ENCODE data around the gene INCA1. TPM values are rescaled to one million over a fixed set of nuclear protein-coding genes. Genes with fewer than 3 reads are reported as not detected.

INCA1 gene
- polyA plus RNA-seq, 1 donor, result 8.8 TPM

DNA sequence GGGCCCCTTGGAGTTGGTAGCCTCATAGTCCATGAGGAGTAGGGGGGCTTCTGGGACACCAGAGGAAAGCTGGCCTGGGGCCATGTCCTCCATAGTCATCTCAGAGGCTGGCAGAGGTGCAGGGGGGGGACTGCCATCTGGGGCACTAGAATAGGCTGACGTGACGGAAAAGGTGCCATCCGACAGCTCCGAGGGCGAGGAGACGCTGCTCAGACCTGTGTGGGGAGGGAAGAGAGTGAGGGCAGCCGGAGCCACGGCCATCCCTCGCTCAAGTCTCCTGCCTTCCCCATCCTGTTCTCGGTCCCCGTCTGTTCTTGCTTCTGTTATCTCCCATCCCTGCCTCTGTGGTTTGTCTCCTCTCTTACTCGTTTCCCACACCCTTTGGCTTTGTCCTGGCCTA is 25.0 kb downstream of the INCA1 start:
- no peak for DNase-seq

DNA sequence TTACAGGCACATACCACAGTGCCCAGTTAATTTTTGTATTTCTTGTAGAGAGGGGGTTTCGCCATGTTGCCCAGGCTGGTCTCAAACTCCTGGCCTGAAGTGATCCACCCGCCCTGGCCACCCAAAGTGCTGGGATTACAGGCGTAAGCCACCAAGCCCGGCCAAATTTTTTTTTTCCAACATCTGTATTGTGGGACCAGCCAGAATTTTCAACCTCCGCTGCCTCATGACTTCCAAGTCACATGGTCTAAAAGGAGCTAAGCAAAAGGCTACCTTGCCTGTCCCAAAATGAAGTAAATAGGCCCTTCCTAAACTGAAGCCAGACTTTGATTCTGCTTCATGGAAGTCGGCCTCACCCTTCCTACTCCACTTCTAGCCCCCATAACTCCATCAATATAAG is 25.5 kb downstream of the INCA1 start:
- no peak for DNase-seq

DNA sequence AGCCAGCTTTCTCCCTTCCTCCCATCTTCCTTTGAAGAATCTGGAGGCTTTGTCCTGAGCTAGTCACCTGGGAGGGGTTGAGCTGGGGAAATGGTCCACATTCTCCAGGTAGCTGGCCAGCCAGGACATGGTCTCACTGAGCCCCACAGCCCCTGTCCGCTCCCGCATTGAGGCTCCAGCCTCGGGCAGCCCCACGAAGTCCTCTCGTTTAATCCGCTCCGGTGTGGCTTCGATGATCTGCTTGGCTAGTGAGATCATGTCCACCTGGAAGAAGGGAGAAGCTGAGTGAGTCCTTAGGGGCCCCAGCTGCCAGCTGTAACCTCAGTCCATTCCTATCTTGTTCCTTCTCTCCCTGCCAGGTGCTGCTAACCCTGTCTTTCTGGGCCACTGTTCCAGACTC is 27.0 kb downstream of the INCA1 start:
- DNase-seq, result no peak

DNA sequence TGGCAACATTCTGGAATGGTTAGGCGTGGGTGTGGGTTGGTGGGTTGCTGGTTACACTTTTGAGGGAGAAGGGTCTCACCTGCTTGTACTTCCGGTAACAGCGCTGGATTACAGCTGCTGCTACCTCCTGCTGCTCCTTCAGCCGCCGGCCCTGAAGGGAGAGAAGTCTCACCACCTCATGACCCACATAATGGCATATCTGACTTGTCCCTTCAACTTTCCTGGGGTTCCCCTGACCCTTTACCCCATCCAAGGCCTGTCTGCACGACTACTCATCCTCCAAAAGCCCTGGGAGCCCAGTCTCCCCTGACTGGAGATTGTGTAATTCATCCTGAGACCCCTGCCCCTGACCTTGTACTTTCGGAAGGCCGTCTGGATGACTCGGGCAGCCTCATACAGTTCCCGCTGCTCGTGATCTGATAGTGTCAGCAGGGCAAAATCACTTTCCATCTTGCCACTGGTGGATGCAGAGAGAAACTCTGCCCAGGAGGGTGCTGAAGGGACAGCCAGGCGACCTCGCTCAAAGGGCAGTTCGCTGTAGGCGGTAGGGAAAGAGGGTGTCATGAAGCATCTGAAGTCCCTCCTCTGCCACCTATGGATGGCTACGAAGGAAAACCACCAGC is 27.7 kb downstream of the INCA1 start:
- no peak for DNase-seq

DNA sequence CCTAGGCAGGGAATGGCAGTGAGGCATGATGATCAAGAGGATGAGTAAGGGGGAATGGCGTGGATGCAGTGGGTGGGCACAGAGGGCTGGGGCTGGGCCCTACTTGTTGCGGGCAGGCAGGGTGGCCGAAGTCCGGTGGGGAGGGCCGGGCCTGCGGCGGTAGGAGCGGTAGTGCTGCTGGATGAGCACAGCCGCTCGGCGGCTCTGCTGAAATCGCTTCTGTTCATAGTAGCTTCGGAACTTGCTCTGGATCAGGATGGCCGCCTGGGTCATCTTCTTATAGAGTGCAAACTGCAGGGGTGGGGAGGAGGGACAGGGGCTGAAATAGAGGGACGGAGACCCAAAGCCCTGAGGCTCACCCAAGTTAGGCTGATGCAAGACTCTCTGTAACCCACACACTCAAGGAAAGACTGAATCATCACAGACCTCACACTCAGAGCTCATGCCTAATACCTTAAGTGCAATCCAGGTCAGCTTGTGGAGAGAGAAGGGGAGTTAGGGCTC is 28.2 kb downstream of the INCA1 start:
- no peak for DNase-seq

DNA sequence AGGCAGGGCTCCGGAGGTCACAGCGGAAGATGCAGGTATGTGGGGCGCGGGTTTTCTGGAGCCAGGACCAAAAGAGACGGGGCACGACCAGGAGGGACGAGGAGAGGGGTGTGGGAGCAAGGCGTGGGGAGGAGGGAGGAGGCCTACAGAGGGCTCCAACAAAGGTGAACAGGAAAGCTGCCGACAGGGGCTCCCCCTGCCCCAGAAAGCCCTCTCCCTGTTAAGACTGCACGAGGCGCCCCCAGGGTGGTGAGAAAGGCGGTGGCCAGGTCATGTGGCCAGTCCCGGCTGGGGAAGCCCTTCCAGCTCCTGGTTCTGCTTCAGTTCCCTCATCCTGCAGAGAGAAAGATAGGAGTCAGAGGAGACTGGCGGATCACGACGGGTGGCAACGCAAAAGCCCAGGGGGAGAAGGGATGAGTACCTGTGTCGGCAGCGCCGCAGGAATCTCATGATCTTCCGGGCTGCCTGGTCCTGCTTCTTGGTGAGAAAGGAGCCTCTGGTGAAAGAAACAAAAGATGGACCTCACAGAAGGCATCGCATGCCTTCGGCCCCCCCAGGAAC is 28.8 kb downstream of the INCA1 start:
- DNase-seq, result no peak

DNA sequence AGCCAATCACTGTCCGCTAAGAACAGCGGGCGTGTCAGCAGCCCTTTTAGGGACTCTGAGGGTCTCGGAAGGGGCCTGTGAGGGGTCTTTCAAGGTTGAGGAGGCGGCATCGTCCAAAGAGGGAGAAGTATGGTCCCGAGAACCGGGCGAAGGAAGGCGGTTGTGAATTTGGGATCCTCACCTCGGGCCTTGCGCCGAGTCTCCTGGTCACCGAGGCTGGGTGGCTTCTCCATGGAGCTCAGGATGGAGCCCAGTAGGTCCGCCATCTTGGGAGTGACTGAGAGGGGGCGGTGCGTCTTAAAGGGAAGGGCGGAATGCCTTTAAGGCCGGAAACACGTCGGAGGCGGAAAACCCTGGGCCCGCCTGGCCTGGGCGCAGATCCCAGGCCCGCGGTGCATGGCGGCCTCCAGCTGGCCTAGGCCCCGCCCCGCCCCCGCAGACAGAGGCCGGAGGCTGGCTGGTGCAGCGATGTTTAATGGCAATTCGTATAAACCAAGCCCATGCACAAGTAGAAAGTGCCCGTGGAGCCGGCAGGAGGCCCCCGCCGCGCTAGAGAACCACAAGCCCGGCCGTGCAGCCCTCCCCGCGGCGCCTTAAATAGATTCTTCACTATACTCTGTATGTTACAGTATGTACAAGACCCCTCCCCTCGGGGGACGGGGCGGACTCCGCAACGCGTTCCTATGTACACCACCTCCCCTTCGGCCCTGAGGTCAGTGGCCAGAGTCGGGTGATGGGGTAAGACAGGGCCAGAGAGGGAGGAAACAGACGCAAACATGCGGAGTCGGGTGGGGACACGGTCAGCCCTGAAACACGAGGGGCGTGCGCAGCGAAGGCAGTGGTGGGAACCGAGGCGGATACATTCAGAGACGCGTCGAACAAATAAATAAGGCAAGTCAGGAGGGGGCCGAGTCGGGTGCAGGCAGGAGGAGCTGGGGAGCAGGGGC is 29.5 kb downstream of the INCA1 start, which contains the start of gene SPAG7:
SPAG7 (minus strand) TSS at position 279 of the 947 bp plus-strand sequence; CDS start at position 266, 13 bp downstream.
- peak; percentile 97 for DNase-seq

DNA sequence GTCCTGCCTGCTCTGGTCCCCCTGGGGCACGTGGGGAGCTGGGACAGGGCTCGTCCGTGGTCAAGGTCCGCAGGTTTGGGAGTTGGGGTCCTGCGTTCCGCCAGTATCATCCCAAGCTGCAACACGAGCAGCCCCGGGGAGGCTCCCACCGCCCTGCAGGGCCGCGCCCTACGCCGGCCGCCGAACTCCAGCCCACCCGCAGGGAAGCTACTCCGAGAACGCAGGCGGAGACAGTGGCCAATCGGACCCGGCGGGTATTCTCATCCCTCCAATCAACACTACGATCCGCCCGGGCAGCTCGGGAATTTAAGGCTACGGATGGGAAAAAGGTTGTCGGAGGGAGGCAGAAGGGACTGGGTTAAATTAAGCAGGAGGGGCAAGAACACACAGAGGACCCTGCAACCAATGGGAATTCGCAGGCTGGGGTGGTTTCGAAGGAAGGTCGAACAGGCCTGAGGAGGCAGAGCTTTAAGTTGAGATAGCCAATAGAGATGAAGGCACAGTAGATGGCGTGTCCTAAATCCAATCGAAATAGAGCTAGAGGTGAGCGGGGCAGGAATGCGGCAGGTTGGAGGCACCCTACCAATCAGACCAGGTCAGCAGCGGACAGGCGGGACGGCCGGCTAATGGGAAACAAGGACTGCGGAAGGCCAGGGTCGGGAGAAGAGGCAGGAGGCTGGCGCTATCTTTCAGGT is 30.3 kb downstream of the INCA1 start:
- DNase-seq, result peak; percentile 99

DNA sequence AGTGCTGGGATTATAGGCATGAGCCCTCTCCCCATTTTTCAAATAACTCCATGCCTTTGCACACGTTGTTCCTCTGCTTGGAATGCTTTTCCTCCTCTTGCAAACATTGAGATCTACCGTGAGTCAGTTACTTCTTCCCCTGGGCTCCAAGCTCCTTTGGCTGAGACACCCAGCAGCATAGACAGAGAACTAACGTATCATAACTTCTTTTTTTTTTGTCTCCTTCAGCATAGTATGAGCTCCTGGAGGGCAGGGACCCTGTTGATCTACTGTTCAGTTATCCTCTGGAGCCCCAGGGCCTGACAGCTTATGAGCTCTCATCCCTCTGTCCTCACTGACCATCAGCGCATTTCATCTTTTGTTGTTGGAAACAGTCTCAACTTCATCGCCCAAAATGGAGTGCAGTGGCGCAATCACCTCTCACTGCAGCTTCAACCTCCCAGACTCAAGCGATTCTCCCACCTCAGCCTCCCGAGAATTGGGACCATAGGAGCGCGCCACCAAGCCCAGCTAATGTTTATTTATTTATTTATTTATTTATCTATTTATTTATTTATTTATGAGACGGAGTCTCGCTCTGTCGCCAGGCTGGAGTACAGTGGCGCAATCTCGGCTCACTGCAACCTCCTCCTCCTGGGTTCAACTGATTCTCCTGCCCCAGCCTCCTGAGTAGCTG is 31.9 kb downstream of the INCA1 start:
- no peak for DNase-seq

DNA sequence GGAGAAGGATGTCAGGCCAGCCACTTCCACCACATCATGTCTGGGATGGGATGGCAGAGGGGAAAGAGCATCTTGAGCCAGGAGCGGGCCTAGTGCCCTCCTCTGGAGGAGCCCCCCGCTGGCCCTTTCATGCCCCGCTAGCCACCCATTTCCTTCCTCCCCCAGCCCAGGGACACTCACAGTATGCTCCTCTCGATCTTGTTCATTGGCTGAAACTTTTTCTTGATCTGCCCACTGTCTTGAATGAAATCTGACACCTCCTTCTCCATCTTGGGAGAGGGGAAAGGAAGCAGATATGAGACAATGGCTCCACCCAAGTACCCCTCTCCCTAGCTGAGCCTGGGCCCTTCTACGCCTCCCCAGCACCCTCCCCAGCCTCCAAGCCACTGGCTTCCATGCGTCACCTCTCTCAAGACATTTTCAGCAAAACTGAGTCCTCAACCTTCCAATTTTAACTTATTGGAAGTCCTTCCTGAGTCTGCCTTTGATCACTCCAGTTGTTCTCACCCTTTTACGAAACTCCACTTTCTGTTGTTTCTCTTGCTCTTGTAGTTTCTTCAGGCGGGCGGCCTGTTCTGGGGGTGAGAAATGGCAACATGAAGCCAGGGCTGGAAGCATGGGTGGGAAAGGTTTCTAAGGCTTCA is 36.9 kb downstream of the INCA1 start:
- no peak for DNase-seq

DNA sequence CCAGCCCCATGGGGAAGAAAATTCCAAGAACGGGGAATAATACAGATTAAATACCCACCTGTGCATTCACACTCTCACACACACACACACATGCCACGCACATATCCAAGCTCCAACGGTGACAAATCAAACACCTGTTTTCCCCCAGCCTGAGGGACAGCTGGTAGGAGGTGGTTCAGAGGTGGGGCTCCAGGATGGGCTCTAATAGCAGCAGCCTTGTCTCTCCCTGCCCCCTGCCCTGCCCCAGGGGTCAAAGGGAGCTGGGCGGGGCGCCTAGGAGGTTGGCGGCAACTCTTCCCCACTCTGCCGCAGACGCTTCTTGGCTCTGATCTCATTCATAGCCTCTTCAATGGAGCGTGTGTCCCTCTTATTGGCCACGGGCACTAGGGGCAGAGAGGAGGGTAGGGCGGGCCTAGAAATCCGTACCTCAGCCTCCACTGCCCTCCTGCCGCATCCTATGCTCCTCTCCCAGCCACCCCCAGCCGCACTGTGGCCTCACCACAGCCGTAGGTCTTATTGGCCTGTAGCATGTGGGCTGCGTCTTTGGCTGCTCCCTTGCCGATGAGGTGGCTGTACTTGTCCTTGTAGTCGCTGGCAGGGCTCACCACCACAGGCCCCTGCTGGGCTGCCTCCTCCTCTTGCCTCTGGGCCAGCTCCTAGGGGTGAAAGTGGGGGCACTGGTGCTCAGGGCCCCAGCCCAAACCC is 37.9 kb downstream of the INCA1 start:
- no peak for DNase-seq

DNA sequence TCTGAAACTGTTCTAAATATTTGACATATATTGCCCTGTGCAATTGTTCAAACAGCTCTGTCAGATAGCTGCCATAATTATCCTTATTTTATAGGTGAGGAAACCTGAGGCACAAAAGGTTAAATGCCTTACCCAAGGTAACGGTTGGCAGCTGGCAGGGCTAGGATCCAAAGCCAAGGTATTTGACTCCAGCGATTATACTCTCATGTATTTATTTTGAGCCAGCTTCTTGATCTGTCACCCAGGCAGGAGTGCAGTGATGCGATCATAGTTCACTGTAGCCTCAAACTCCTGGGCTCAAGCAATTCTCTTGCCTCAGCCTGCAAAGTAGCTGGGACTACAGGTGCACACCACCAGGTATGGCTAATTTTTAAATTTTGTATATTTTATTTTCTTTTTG is 39.2 kb downstream of the INCA1 start:
- DNase-seq, result no peak

DNA sequence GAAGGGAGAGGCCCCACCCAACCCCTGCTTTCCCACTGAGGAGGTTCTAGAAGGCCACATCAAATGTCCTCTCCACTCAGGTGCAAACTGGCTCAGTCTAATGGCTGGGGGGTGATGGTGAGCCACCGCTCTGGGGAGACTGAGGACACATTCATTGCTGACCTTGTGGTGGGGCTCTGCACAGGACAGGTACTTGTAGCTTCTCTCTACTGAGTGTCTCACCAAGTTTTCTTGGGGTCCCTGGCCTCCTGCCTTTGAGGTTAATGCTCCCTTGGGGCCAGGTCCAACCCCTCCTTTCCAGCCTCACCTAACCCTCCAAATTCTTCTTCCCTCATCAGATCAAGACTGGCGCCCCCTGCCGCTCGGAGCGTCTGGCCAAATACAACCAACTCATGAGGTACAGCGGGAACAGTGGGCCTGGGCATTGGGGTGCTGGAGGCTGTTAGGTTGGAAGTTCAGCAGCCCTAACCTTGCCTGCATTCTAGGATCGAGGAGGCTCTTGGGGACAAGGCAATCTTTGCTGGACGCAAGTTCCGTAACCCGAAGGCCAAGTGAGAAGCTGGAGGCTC is 40.7 kb downstream of the INCA1 start:
- DNase-seq, result no peak

DNA sequence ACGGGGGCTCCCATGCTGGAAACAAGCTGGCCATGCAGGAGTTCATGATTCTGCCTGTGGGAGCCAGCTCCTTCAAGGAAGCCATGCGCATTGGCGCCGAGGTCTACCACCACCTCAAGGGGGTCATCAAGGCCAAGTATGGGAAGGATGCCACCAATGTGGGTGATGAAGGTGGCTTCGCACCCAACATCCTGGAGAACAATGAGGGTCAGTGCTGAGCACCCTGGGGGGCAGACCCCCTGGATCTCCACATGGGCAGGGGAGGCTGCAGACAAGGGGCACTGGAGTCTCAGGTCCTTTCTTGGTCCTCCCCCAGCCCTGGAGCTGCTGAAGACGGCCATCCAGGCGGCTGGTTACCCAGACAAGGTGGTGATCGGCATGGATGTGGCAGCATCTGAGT is 42.2 kb downstream of the INCA1 start:
- DNase-seq, result no peak

DNA sequence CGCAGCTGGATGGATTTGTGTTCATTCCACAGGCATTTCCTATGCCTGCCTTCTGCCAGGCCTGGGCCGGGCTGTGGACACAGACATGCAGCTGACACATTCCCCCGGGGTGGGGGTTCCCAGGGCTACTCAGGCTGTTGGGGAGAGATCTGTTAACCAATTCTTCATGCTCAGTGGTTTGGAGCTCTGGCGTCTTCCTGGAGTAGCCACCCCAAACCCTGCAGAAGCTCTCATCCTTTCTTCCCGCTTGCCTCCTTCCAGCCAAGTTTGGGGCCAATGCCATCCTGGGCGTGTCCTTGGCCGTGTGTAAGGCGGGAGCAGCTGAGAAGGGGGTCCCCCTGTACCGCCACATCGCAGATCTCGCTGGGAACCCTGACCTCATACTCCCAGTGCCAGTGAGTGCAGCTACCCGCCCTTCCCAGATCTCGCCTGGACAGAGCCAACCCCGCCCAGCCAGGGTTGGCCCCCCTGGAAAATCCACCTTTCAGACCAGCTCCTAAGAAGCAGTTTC is 43.8 kb downstream of the INCA1 start:
- no peak for DNase-seq

DNA sequence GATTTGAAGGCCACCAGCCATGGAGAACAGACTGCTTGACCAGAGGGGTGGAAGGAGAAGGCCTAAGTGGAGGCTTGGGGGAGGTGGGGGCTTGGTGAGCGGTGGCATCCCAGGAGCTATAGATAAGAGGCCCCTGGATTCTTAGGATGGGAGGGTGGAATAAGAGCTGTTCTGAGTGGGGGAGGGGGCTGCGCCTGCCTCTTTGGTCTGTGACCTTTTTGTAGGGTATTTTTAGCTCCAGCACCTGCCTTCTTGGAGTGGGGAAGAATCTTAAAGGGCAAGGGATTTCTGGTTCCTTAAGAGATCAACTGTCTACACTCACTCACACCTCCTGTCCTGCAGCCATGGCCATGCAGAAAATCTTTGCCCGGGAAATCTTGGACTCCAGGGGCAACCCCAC is 45.8 kb downstream of the INCA1 start:
- no peak for DNase-seq

DNA sequence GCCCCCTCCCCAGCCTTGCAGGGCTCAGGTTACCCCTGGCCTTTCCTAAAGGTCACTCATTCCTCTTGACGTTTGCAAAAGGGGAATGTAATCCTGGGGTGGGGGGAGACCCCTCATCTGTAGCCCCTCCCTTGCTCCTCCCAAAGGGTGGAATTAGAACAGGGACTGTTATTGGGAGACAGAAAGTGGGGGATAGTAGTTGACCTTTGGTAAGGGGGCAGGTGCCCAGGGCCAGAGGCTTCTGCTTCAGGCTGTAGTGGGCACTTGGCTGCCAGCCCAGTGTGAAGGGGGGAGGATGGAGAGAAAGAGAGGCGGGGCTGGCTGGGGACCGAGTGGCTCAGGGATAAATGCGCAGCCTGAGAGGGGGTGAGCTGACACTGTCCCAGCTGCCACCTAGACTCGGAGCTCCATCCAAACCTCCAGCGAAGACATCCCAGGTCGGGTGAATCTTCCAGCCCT is 46.5 kb downstream of the INCA1 start, which contains the start of gene ENO3:
ENO3 (plus strand) TSS at position 374 of the 459 bp plus-strand sequence. CDS start 711 bp downstream, outside the sequence.
- DNase-seq, result no peak

DNA sequence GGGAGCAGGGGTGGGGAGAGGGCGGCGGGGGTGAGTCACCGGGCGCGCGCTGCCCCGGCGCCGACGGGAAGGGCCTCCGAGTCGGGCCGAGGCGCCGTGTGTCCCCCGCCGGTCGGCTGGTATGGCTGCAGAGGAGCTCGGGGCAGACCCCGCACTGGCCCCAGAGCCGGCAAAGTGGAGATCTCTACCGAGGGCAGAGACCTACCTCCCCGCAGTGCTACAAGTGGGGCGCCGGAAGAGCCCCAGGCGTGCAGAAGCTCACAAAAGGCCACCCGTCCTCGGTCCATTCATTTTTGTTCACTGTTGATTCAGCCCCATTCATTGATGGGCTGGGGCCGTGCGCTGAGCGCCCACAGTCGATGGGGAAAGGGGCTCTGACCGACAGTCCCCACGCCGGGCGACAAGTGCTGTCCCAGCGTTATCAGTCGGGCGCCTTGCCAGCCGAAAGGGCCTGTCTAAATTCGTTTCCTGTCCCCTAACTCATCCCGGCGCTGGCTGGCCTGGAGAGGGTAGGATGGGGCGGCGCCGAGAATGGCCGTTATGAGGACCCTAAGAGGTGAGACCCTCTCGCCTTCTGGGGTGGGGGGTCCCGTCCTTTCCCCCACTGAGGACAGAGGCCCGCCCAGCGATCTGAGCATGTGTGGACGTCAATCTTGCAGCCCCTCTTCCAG is 47.1 kb downstream of the INCA1 start:
- no peak for DNase-seq
